IMR-90 (cell line): Measurements from ENCODE around the gene AMER2. TPM values are rescaled to one million over a fixed set of nuclear protein-coding genes. Genes with fewer than 3 reads are reported as not detected.

ENCODE experiments used
- ATAC-seq: fragments of 200-7000 bp; cut with Tn5 transposase; 2 replicates; pipeline ENCODE4 v1.9.1; 2020; ENCODE audit warnings: low read depth, mild to moderate bottlenecking, moderate library complexity
- BruUV-seq: library from RNA; stranded (reverse); fragments of 400-500 nt; replicated peaks from 2 replicates; lab custom pipeline; 2021; lab: Mats Ljungman, UMichigan
- CTCF ChIA-PET: fragments of 300-600 bp; formaldehyde crosslinking; extraction: SDS; loops from one replicate; lab custom pipeline; 2021; ENCODE audit warnings: antibody characterized with exemption; lab: Yijun Ruan, JAX
- POLR2A ChIA-PET: fragments of 300-600 bp; sonication (Branson Sonifier 250); formaldehyde crosslinking; loops from one replicate; lab custom pipeline; 2022; ENCODE audit warnings: antibody characterized with exemption; ENCODE audit not compliant: unreplicated experiment; lab: Charles Lee
- DNase-seq: peaks from one replicate; pipeline ENCODE4 v3.0.0; 2013
- H2AFZ ChIP-seq: replicated peaks from 2 replicates; pipeline ENCODE3; 2013; ENCODE audit warnings: low read length, mild to moderate bottlenecking; ENCODE audit not compliant: poor library complexity
- H2AK5ac ChIP-seq: 2 replicates; pipeline ENCODE4 v1.6.1; 2013; ENCODE audit warnings: low read depth, low read length, inconsistent platforms
- H2AK9ac ChIP-seq: replicated peaks from 2 replicates; pipeline ENCODE3; 2013; ENCODE audit warnings: mild to moderate bottlenecking, low read depth, low read length, moderate library complexity; ENCODE audit not compliant: poor library complexity
- H2BK120ac ChIP-seq: 2 replicates; pipeline ENCODE4 v1.6.1; 2013; ENCODE audit warnings: low read depth, low read length, inconsistent platforms
- H2BK15ac ChIP-seq: 3 replicates; pipeline ENCODE4 v1.6.1; 2013; ENCODE audit warnings: low read depth, low read length, inconsistent platforms
- H2BK20ac ChIP-seq: 2 replicates; pipeline ENCODE4 v1.6.1; 2013; ENCODE audit warnings: low read depth, mild to moderate bottlenecking, inconsistent platforms, low read length, moderate library complexity
- H2BK5ac ChIP-seq: 2 replicates; pipeline ENCODE4 v1.6.1; 2013; ENCODE audit warnings: mild to moderate bottlenecking, low read depth, low read length, inconsistent platforms; ENCODE audit not compliant: poor library complexity, severe bottlenecking
- H3K14ac ChIP-seq: replicated peaks from 2 replicates; pipeline ENCODE4 v1.6.1; 2013; ENCODE audit warnings: low read depth, low read length, inconsistent platforms
- H3K18ac ChIP-seq: 2 replicates; pipeline ENCODE4 v1.6.1; 2013; ENCODE audit warnings: low read depth, low read length, control low read depth
- H3K23ac ChIP-seq: 2 replicates; pipeline ENCODE4 v1.6.1; 2013; ENCODE audit warnings: low read depth, low read length, inconsistent platforms
- H3K27ac ChIP-seq: 2 replicates; pipeline ENCODE4 v1.5.1; 2013; ENCODE audit warnings: mild to moderate bottlenecking, control low read depth, low read length; ENCODE audit not compliant: insufficient read depth
- H3K27me3 ChIP-seq: 2 replicates; pipeline ENCODE4 v1.6.1; 2013; ENCODE audit warnings: low read length; ENCODE audit not compliant: control insufficient read depth, insufficient read depth
- H3K36me3 ChIP-seq: 2 replicates; pipeline ENCODE4 v1.6.1; 2013; ENCODE audit warnings: low read length, mixed read lengths; ENCODE audit not compliant: control insufficient read depth, insufficient read depth
- H3K4ac ChIP-seq: 2 replicates; pipeline ENCODE4 v1.6.1; 2013; ENCODE audit warnings: low read depth, low read length, inconsistent platforms
- H3K4me1 ChIP-seq: 2 replicates; pipeline ENCODE4 v1.6.1; 2013; ENCODE audit warnings: low read length, mixed read lengths; ENCODE audit not compliant: control insufficient read depth, insufficient read depth
- H3K4me2 ChIP-seq: 2 replicates; pipeline ENCODE4 v1.6.1; 2013; ENCODE audit warnings: low read depth, mild to moderate bottlenecking, control low read depth, low read length, moderate library complexity
- H3K4me3 ChIP-seq: 2 replicates; pipeline ENCODE4 v1.5.1; 2013; ENCODE audit warnings: low read depth, mild to moderate bottlenecking, control low read depth, low read length, moderate library complexity; ENCODE audit not compliant: insufficient read depth
- H3K56ac ChIP-seq: 2 replicates; pipeline ENCODE4 v1.6.1; 2013; ENCODE audit warnings: low read length, inconsistent platforms; ENCODE audit not compliant: insufficient read depth; ENCODE audit errors: extremely low read depth
- H3K79me1 ChIP-seq, 2 experiments: 2 replicates each; pipeline ENCODE4 v1.6.1; 2013; ENCODE audit warnings: low read length in 2 of 2, inconsistent platforms in 1 of 2, low read depth in 1 of 2
- H3K9ac ChIP-seq: 2 replicates; pipeline ENCODE4 v1.6.1; 2013; ENCODE audit warnings: low read depth, low read length, control low read depth
- H3K9me1 ChIP-seq: 2 replicates; pipeline ENCODE4 v1.6.1; 2013; ENCODE audit warnings: low read length, inconsistent platforms; ENCODE audit not compliant: insufficient read depth
- H3K9me3 ChIP-seq: 2 replicates; pipeline ENCODE4 v1.6.1; 2013; ENCODE audit warnings: low read length; ENCODE audit not compliant: control insufficient read depth, insufficient read depth
- H4K20me1 ChIP-seq: 2 replicates; pipeline ENCODE4 v1.6.1; 2013; ENCODE audit warnings: low read length, inconsistent platforms; ENCODE audit not compliant: insufficient read depth
- H4K5ac ChIP-seq: 2 replicates; pipeline ENCODE4 v1.6.1; 2013; ENCODE audit warnings: mild to moderate bottlenecking, low read depth, low read length, control low read depth
- H4K8ac ChIP-seq, 2 experiments: 2 replicates each; pipeline ENCODE4 v1.6.1; 2013; ENCODE audit warnings: low read depth in 2 of 2, low read length in 2 of 2, control low read depth in 1 of 2, inconsistent platforms in 1 of 2
- H4K91ac ChIP-seq: 2 replicates; pipeline ENCODE4 v1.6.1; 2013; ENCODE audit warnings: low read depth, low read length, inconsistent platforms; ENCODE audit not compliant: insufficient read depth
- CEBPB ChIP-seq: IDR thresholded peaks from 2 replicates; pipeline ENCODE4 v1.6.1; 2012; ENCODE audit warnings: low read depth, low read length, improper control_type of control experiment
- FOS ChIP-seq: fragments of 150-350 bp; IDR thresholded peaks from 2 replicates; pipeline ENCODE4 v1.6.1; 2016; ENCODE audit warnings: low read depth, low read length
- MAZ ChIP-seq: IDR thresholded peaks from 2 replicates; pipeline ENCODE4 v1.6.1; 2012; ENCODE audit warnings: low read depth, mild to moderate bottlenecking, low read length, improper control_type of control experiment, moderate library complexity, borderline replicate concordance
- MXI1 ChIP-seq: IDR thresholded peaks from 2 replicates; pipeline ENCODE4 v1.6.1; 2012; ENCODE audit warnings: low read depth, mild to moderate bottlenecking, low read length, moderate library complexity, borderline replicate concordance
- POLR2A ChIP-seq: IDR thresholded peaks from 2 replicates; pipeline ENCODE4 v1.6.1; 2012; ENCODE audit warnings: mild to moderate bottlenecking, low read depth, low read length
- RAD21 ChIP-seq: IDR thresholded peaks from 2 replicates; pipeline ENCODE4 v1.6.1; 2012; ENCODE audit warnings: low read length, improper control_type of control experiment
- RCOR1 ChIP-seq: IDR thresholded peaks from 2 replicates; pipeline ENCODE4 v1.6.1; 2012; ENCODE audit warnings: mild to moderate bottlenecking, low read length, improper control_type of control experiment; ENCODE audit not compliant: insufficient replicate concordance
- RFX5 ChIP-seq: IDR thresholded peaks from 2 replicates; pipeline ENCODE4 v1.8.0; 2012; ENCODE audit warnings: low read depth, mild to moderate bottlenecking, low read length, moderate library complexity
- USF2 ChIP-seq: fragments of 150-350 bp; IDR thresholded peaks from 2 replicates; pipeline ENCODE4 v1.6.1; 2017; ENCODE audit warnings: mild to moderate bottlenecking, antibody characterized with exemption, low read length, low read depth
- WGBS, 2 experiments: methylation state at CpG; one replicate each; pipeline versions ENCODE4 v1.1.5 to v1.1.7; 2013; ENCODE audit warnings: missing lambda C conversion rate in 2 of 2; ENCODE audit not compliant: insufficient read length in 1 of 2; ENCODE audit errors: extremely low coverage in 2 of 2; 5-methylcytosine and 5-hydroxymethylcytosine counted together
- dilution Hi-C: fragments of 300-500 bp; cut with HindIII; formaldehyde crosslinking; loops from one replicate; pipeline ENCODE4 v1.14.3; 2018; ENCODE audit warnings: low sequenced_read_pairs; ENCODE audit not compliant: unreplicated experiment
- in situ Hi-C: fragments of 300-500 bp; cut with MboI; formaldehyde crosslinking; loops from 3 replicates; pipeline ENCODE4 v1.14.3; 2019; ENCODE audit warnings: low sequenced_read_pairs, inconsistent platforms, mixed read lengths
- intact Hi-C: fragments of 100-400 bp; cut with micrococcal nuclease; formaldehyde crosslinking; loops from 2 replicates; pipeline ENCODE4 v1.10.0; 2022
- polyA plus RNA-seq, 3 experiments: library from polyadenylated mRNA; depleted of rRNA; stranded (reverse); fragments of >200 nt; gene quantifications; 2 replicates each; pipeline ENCODE4 v1.2.3, GENCODE V29; 2012; ENCODE audit warnings: low replicate concordance in 1 of 3
- total RNA-seq: library from RNA; depleted of rRNA; stranded (reverse); fragments of >200 nt; gene quantifications from 2 replicates; pipeline ENCODE4 v1.2.3, GENCODE V29; 2012
- TF ChIP-seq, protein P1 (sequence below): fragments of 150-350 bp; IDR thresholded peaks from 2 replicates; pipeline ENCODE4 v1.6.1; 2016; ENCODE audit warnings: low read depth, mild to moderate bottlenecking, low read length, moderate library complexity, borderline replicate concordance

The AMER2 gene
- total and polyA plus RNA-seq, 2 of the 4 experiments (the other 2 are of a cell fraction) = not detected

DNA sequence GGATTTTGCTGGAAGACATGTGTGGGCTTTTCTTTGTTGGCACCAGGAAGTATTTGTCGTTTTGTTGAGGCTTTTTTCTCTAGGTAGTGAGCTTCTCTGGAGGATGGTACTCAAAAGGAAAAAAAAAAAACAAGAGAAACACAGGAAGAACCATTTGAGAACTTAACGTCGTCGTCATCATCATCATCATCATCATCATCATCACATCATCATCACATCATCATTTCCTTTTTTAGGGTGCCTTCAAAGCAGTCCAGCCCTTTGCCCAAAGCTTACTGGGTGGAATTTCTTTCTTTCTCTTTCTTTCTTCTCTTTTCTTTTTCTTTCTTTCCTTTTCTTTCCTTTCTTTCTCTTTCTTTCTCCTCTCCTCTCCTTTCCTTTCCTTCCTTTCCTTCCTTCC is 2.2 kb upstream of the AMER2 start:
- DNase-seq = no peak
- Histone ChIP-seq H2AK9ac (no peak overlapping the region), H3K4me3 (no peak overlapping the region), H3K4me2 (no peak overlapping the region), H2BK20ac (no peak overlapping the region), H3K23ac (no peak overlapping the region), H3K9me1 (no peaks in the 10 kb centered on the region), H2AFZ (no peak overlapping the region), H3K27me3 (peaks cover 50% of the 10 kb centered on the region), H2AK5ac (no peak overlapping the region), H3K27ac (no peak overlapping the region), H3K18ac (no peak overlapping the region), H4K20me1 (no peaks in the 10 kb centered on the region), H3K14ac (no peak overlapping the region), H2BK15ac (no peak overlapping the region), H3K9ac (no peak overlapping the region), H3K4me1 (no peaks in the 10 kb centered on the region; the same call in 1 of the 2 replicates), H4K5ac (no peak overlapping the region), H2BK5ac (no peak overlapping the region), H4K8ac (no peak overlapping the region), H2BK120ac (no peak overlapping the region), H3K36me3 (no peaks in the 10 kb centered on the region), H3K79me1 (no peaks in the 10 kb centered on the region), H3K4ac (no peak overlapping the region), H3K9me3 (no peaks in the 10 kb centered on the region; the same call in 1 of the 2 replicates), H4K91ac (no peak overlapping the region), H3K56ac (no peak overlapping the region)
- dilution Hi-C loops = no loop called here
- no peak for ATAC-seq
- no CpG with 5 or more reads among the region's 4 CpGs for WGBS, 2 experiments
- CTCF ChIA-PET = interaction anchor here (0.7 kb wide), 1 partner anchor 113 kb away, joined by 5 read pairs; no protein-coding TSS in a partner anchor
- intact Hi-C loops = no loop called here
- TF ChIP-seq RAD21 (no peak), USF2 (no peak), RFX5 (no peak), RCOR1 (no peak), MAZ (no peak), POLR2A (no peak), FOS (no peak), CEBPB (no peak), MXI1 (no peak)
- TF ChIP-seq, protein P1, sequence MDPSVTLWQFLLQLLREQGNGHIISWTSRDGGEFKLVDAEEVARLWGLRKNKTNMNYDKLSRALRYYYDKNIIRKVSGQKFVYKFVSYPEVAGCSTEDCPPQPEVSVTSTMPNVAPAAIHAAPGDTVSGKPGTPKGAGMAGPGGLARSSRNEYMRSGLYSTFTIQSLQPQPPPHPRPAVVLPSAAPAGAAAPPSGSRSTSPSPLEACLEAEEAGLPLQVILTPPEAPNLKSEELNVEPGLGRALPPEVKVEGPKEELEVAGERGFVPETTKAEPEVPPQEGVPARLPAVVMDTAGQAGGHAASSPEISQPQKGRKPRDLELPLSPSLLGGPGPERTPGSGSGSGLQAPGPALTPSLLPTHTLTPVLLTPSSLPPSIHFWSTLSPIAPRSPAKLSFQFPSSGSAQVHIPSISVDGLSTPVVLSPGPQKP = no peak
- POLR2A ChIA-PET = no interaction called here
- BruUV-seq = no TSS peak
- in situ Hi-C loops = no loop called here
